Measurements from ENCODE around the gene PTRH2. TPM values are rescaled to one million over a fixed set of nuclear protein-coding genes. Genes with fewer than 3 reads are reported as not detected.

PTRH2 gene
- total RNA-seq, 2 experiments from 2014 or later: 6.5 to 7.3 TPM

- no peaks in the 10 kb centered on the region for H3K9me3 Mint-ChIP-seq
- intact Hi-C loops (cut with DNase I, micrococcal nuclease): no loop called here
- no peak overlapping the region for H3K4me3 Mint-ChIP-seq
- Histone ChIP-seq H3K4me1 (ENCODE audit: insufficient read depth, low read length) (no peaks in the 10 kb centered on the region), H3K27me3 (ENCODE audit: control insufficient read depth in 1 of 2, insufficient read depth in 2 of 2, low read length in 2 of 2) (no peaks in the 10 kb centered on the region), H3K9me3 (ENCODE audit: control insufficient read depth in 1 of 2, insufficient read depth in 1 of 2, low read length in 2 of 2) (no peaks in the 10 kb centered on the region), H3K36me3 (ENCODE audit: insufficient read depth, low read length) (peaks cover 81% of the 10 kb centered on the region), H3K27ac (ENCODE audit: low read depth in 1 of 2, low read length in 2 of 2) (no peak overlapping the region), H3K4me3 (ENCODE audit: low read length) (no peak overlapping the region)
- ATAC-seq (ENCODE audit: poor library complexity) (no peak), DNase-seq (no peak)
- no peaks in the 10 kb centered on the region for H3K4me1 Mint-ChIP-seq (ENCODE audit: low read depth)
- ChIA-PET CTCF (interaction anchor here (0.6 to 2.0 kb wide), 2 partner anchors 23 to 250 kb away, joined by 4 to 5 read pairs; no protein-coding TSS in a partner anchor), POLR2A (interaction anchor here (0.6 to 1.3 kb wide), 3 partner anchors 9 to 581 kb away, joined by 3 read pairs; no protein-coding TSS in a partner anchor)
- H3K27ac Mint-ChIP-seq: peak overlapping the region; percentile 79
- H3K27me3 Mint-ChIP-seq: no peaks in the 10 kb centered on the region
- peaks cover 94% of the 10 kb centered on the region for H3K36me3 Mint-ChIP-seq (ENCODE audit: low read depth)
- TF ChIP-seq, protein P1, sequence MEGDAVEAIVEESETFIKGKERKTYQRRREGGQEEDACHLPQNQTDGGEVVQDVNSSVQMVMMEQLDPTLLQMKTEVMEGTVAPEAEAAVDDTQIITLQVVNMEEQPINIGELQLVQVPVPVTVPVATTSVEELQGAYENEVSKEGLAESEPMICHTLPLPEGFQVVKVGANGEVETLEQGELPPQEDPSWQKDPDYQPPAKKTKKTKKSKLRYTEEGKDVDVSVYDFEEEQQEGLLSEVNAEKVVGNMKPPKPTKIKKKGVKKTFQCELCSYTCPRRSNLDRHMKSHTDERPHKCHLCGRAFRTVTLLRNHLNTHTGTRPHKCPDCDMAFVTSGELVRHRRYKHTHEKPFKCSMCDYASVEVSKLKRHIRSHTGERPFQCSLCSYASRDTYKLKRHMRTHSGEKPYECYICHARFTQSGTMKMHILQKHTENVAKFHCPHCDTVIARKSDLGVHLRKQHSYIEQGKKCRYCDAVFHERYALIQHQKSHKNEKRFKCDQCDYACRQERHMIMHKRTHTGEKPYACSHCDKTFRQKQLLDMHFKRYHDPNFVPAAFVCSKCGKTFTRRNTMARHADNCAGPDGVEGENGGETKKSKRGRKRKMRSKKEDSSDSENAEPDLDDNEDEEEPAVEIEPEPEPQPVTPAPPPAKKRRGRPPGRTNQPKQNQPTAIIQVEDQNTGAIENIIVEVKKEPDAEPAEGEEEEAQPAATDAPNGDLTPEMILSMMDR (IDR thresholded peaks at IDR 0.05): no peak
Measured at GRCh38 chr17:59688008-59688407, 19.2 kb downstream of the PTRH2 start.

DNA sequence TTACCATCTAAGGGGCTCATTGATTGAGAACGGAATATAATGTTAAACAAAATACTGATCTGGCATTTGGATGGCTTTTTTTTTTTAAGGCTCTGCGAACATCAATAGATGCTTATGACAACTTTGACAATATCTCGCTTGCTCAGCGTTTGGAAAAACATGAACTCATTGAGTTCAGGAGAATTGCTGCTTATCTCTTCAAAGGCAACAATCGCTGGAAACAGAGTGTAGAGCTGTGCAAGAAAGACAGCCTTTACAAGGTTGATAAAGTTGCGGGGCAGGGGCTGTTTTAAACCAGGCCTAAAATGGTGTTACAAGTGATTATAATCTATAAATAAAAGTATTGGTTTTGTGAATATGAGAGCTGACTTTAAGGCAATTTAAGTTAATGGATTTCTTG is 22.3 kb downstream of the PTRH2 start:
- no peaks in the 10 kb centered on the region for H3K9me3 Mint-ChIP-seq
- H3K4me1 ChIP-seq (ENCODE audit: insufficient read depth, low read length): no peaks in the 10 kb centered on the region
- no peaks in the 10 kb centered on the region for H3K27me3 ChIP-seq (ENCODE audit: control insufficient read depth in 1 of 2, insufficient read depth in 2 of 2, low read length in 2 of 2)
- H3K36me3 Mint-ChIP-seq (ENCODE audit: low read depth): peaks cover 95% of the 10 kb centered on the region
- no peak overlapping the region for H3K27ac ChIP-seq (ENCODE audit: low read depth in 1 of 2, low read length in 2 of 2)
- no peaks in the 10 kb centered on the region for H3K4me1 Mint-ChIP-seq (ENCODE audit: low read depth)
- POLR2A ChIA-PET: no interaction called here
- ATAC-seq (ENCODE audit: poor library complexity) (no peak), DNase-seq (no peak)
- CTCF ChIA-PET: interaction anchor here (1.6 kb wide), 1 partner anchor 10 kb away, joined by 4 read pairs; no protein-coding TSS in a partner anchor
- no peak overlapping the region for H3K27ac Mint-ChIP-seq
- TF ChIP-seq, protein P1 (IDR thresholded peaks at IDR 0.05): no peak
- H3K4me3 Mint-ChIP-seq: no peak overlapping the region
- H3K27me3 Mint-ChIP-seq: no peaks in the 10 kb centered on the region
- H3K9me3 ChIP-seq (ENCODE audit: control insufficient read depth in 1 of 2, insufficient read depth in 1 of 2, low read length in 2 of 2): no peaks in the 10 kb centered on the region
- intact Hi-C loops (cut with DNase I, micrococcal nuclease): no loop called here
- H3K36me3 ChIP-seq (ENCODE audit: insufficient read depth, low read length): peaks cover 90% of the 10 kb centered on the region
- no peak overlapping the region for H3K4me3 ChIP-seq (ENCODE audit: low read length)

DNA sequence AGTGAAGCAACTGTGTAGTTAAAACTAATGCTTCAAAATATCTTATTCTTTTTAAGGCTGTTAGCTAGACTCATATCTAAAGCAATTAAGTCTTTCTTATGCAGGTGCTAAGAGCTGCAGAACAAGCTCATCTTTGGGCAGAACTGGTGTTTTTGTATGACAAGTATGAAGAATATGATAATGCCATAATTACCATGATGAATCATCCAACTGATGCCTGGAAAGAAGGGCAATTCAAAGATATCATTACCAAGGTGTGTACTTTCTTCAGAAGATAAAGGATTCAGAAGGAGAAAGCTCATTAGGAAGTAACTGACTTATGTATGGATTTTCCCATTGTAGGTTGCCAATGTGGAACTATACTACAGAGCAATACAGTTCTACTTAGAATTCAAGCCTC is 23.9 kb downstream of the PTRH2 start:
- Mint-ChIP-seq H3K4me3 (no peak overlapping the region), H3K27me3 (no peaks in the 10 kb centered on the region), H3K27ac (no peak overlapping the region), H3K36me3 (ENCODE audit: low read depth) (peaks cover 95% of the 10 kb centered on the region), H3K4me1 (ENCODE audit: low read depth) (no peaks in the 10 kb centered on the region), H3K9me3 (no peaks in the 10 kb centered on the region)
- CTCF ChIA-PET: interaction anchor here (1.2 kb wide), 1 partner anchor 9 kb away, joined by 4 read pairs; no protein-coding TSS in a partner anchor
- H3K27ac ChIP-seq (ENCODE audit: low read depth in 1 of 2, low read length in 2 of 2): no peak overlapping the region
- POLR2A ChIA-PET: interaction anchor here (1.0 to 1.2 kb wide), 2 partner anchors 9 to 26 kb away, joined by 3 to 4 read pairs; no protein-coding TSS in a partner anchor
- H3K9me3 ChIP-seq (ENCODE audit: control insufficient read depth in 1 of 2, insufficient read depth in 1 of 2, low read length in 2 of 2): no peaks in the 10 kb centered on the region
- ATAC-seq (ENCODE audit: poor library complexity) (no peak), DNase-seq (no peak)
- H3K27me3 ChIP-seq (ENCODE audit: control insufficient read depth in 1 of 2, insufficient read depth in 2 of 2, low read length in 2 of 2): no peaks in the 10 kb centered on the region
- H3K36me3 ChIP-seq (ENCODE audit: insufficient read depth, low read length): peaks cover 99% of the 10 kb centered on the region
- no peak overlapping the region for H3K4me3 ChIP-seq (ENCODE audit: low read length)
- H3K4me1 ChIP-seq (ENCODE audit: insufficient read depth, low read length): no peaks in the 10 kb centered on the region
- TF ChIP-seq, protein P1 (IDR thresholded peaks at IDR 0.05): no peak
- intact Hi-C loops (cut with DNase I, micrococcal nuclease): no loop called here
